HTERT RPE-1 (cell line): ENCODE measurements around the gene PEX5.
"Not testable (repeated sequence)": the region's sequence is repeated elsewhere in the genome, so short reads cannot be mapped to it uniquely, and the experiment has no call there.

Source experiments
- in situ Hi-C: fragments of 300-500 bp; cut with MboI; formaldehyde crosslinking; loops from 4 replicates; pipeline ENCODE4 v1.14.3; 2020; ENCODE audit warnings: low sequenced_read_pairs

The PEX5 gene

DNA sequence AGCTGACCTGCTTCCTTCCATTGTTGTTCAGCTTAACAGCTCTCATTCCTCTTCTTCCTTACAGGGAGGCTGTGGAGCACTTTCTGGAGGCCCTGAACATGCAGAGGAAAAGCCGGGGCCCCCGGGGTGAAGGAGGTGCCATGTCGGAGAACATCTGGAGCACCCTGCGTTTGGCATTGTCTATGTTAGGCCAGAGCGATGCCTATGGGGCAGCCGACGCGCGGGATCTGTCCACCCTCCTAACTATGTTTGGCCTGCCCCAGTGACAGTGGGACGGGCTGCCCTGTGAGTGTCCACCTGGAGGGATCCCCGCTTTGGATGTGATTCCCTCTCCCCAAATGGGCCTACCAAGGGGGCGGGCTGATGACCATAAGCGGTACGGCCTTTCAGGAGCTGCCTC is 20.5 kb downstream of the PEX5 start:
- in situ Hi-C loops = loop anchor here (25.0 kb wide), 1 partner anchor 427 kb away; no protein-coding TSS in a partner anchor

DNA sequence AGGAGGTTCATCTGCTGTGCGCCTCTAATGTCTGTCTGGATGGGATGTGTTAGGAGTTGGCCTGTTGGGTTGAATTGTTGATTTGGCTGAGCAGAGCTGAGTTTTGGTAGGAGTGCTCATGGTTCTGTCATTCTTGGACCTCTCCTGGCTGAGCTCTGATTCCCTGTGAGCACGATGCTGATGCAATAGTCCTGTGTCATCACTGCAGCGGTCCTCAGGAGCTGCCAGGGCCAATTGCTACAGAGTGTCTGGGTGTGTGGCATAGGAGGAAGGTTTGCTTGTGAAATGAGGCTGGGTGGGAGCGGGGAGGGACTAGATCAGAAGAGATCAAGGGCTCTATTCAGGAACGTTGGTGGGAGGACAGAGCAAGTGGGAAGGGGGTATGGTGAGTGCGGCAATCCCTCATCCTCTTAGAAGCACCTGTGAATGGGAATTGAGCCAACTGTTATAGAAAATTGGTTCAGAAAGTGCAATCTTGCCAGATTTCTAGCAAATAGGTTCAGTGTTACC is 21.2 kb downstream of the PEX5 start:
- in situ Hi-C loops = loop anchor here (25.0 kb wide), 1 partner anchor 427 kb away; no protein-coding TSS in a partner anchor

- in situ Hi-C loops = loop anchor here (25.0 kb wide), 1 partner anchor 425 kb away; no protein-coding TSS in a partner anchor
Measured at GRCh38 chr12:7212678-7213077, 23.2 kb downstream of the PEX5 start.

GRCh38 chr12:7213745-7214144 is 24.3 kb downstream of the PEX5 start:
- in situ Hi-C loops = loop anchor here (25.0 kb wide), 1 partner anchor 424 kb away; no protein-coding TSS in a partner anchor

DNA sequence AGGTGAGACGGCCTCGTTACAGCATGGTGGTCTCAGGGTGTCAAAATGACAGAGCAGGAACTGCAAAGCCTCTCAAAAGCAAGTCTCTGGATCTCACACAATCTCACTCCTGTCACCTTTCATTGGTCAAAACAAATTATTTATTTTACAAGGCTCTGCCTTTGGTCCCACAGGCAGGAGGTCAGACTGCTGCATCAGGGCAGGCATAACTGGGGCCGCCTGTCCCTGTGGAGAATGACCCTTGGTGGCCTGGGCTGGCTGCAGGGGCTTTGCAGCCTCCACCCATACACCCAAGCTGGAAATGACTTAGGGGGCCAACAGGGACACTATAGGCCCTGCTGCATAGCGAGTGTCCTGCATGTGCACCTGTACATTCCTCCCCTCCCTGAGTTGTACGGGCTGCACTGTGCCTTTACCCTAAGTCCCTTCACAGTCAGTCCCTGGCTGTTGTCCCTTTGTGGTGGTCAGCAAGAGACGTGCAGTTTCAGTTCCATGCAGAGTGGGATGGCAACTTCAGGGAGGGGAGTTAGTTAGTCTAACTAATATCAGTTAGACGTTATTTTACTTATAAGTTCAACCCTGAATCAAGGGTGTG is 28.1 kb downstream of the PEX5 start:
- in situ Hi-C loops = loop anchor here (25.0 kb wide), 1 partner anchor 420 kb away; no protein-coding TSS in a partner anchor

GRCh38 chr12:7219599-7220243 is 30.2 kb downstream of the PEX5 start:
- in situ Hi-C loops = loop anchor here (25.0 kb wide), 1 partner anchor 418 kb away; no protein-coding TSS in a partner anchor

DNA sequence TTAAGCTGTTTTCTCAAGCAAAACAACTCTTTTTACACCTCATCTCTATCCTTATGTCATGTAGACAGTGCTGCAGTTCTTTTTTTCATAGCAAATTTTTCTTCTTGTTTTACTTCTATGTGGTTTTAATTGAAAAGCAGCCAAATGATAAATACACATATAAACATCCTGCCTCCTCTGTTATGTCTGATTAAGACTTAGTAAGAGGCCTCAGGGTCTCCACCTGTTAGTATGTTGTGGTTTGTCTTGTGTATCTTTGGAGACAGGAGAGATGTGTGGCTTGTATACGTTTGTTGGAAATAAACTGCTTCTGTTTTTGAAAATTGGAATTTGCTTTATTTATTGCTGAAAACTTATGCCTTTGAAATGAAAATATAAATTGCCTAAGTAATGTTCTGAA is 32.0 kb downstream of the PEX5 start:
- in situ Hi-C loops = loop anchor here (25.0 kb wide), 1 partner anchor 416 kb away; no protein-coding TSS in a partner anchor

DNA sequence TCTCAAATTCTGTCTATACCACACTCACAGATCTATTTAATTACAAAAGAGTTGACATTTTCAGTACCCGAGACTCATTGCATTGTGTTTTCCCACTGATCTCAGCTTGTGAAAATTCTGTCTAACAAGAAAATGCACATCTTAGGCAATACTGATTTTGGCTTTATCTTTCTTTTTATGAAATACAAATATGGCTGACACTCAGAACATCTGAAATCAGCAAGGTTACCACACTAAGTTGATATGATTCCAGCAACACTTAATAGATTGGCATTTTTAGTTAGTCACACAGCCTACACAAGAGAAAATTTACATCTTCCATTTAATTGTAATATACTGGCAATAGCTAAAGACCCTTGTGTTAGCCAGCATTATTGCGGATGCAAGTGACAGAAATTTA is 40.3 kb downstream of the PEX5 start:
- in situ Hi-C loops = no loop called here

DNA sequence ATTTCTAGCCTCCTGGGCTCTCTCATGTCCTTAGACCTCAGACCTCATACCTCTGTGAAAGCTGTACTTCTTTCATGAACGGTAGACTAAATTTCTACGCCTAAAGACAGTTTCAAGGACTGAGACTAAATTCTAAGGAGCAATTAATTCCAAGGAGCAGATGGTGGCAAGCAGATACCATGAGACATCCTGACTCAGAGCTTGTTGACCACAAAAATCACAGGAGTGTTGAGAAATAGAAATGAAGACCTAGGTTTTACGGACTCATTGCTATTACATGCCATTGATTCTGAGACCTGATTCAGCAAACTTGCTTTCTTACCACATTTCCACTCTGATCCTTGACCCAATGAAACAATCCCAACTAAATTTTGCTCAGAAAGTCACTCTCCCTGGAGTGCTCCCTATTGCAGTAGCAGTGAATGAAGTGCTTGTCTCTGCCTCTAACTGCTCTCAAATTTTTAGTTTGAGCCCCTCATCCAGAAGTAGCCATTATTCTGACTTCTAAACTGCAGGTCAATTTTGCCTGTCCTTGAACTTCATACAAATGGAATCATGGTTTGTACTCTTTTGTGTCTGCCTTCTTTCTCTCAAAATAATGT is 52.0 kb downstream of the PEX5 start:
- in situ Hi-C loops = no loop called here

GRCh38 chr12:7242176-7243101 is 53.0 kb downstream of the PEX5 start:
- in situ Hi-C loops = no loop called here

GRCh38 chr12:7251328-7251996 is 62.0 kb downstream of the PEX5 start:
- in situ Hi-C loops = not testable (repeated sequence)

DNA sequence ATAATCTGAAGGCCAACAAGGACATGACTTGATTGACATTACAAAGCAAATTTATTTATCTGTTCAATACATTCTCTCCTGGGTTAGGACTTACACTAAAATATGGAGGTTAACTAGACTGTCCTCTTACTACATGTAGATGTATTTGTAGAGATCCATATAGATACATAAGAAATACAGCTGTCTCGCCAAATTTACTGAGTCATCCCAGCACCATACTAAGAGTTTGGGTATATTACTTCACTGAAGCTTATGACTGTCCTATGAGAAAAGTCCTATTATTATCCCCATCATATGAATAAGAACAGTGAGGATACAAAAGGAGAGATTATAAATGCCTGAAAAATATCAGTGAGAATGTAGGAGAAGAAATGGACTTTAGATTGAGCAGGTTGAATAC is 69.6 kb downstream of the PEX5 start:
- in situ Hi-C loops = no loop called here
